ENCODE data around the gene ST7. TPM values are rescaled to one million over a fixed set of nuclear protein-coding genes. Genes with fewer than 3 reads are reported as not detected.

ST7 gene
- total RNA-seq, 1 experiment from 2014 or later: 12.9 TPM

DNA sequence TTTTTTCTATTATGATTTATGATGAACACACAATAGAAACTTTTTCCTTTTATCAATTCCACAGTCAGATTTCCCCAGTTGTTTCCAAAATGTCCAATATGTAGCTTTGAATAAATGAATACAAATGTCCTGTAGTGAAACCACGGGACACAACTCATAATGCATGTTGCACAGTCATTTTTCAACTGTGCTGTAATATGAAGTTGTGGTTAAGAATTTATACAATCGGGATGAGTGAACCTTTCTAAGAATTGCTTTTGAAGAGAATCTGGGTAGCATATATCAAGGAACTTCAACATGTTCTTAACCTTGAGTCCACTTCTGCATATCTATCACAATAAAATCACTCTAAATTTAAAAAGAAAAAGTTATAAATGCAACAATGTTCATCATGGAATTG lies 14.6 kb upstream of the ST7 start:
- no peak for DNase-seq
- no peak overlapping the region for H3K9ac ChIP-seq (ENCODE audit: extremely low read depth, insufficient read length, low read length)
- H3K27me3 ChIP-seq (ENCODE audit: insufficient read depth, low read length): no peaks in the 10 kb centered on the region
- H3K56ac ChIP-seq (ENCODE audit: insufficient read length, low read depth, low read length): no peak overlapping the region
- Mint-ChIP-seq H3K27ac (no peak overlapping the region), H3K4me3 (no peak overlapping the region), H3K27me3 (ENCODE audit: low read depth) (no peaks in the 10 kb centered on the region; the same call in 1 of the 2 replicates), H3K36me3 (ENCODE audit: insufficient read depth in 1 of 3, low read depth in 3 of 3) (no peaks in the 10 kb centered on the region), H3K4me1 (peaks cover 2 to 4% of the 10 kb centered on the region in 2 experiments; a peak in 2 of 4 replicates), H3K9me3 (no peaks in the 10 kb centered on the region)
- no peak overlapping the region for H2BK20ac ChIP-seq (ENCODE audit: low read depth, low read length, poor library complexity, severe bottlenecking)
- no peaks in the 10 kb centered on the region for H3K23me2 ChIP-seq (ENCODE audit: insufficient read length, low read depth, low read length, poor library complexity, severe bottlenecking)
- H3K4me2 ChIP-seq (ENCODE audit: insufficient read depth, insufficient read length, low read length): no peak overlapping the region
- H3K9me3 ChIP-seq (ENCODE audit: control insufficient read depth, low read depth, low read length): no peaks in the 10 kb centered on the region
- H3K14ac ChIP-seq (ENCODE audit: insufficient read depth, low read length): no peak overlapping the region
- H3K4ac ChIP-seq (ENCODE audit: low read depth, low read length): no peak overlapping the region
- WGBS (ENCODE audit: extremely low coverage, insufficient read length, low lambda C conversion rate): no CpG with 5 or more reads among the region's 2 CpGs
- no peak overlapping the region for H2AFZ ChIP-seq (ENCODE audit: low read length)
- no peak overlapping the region for H4K5ac ChIP-seq (ENCODE audit: insufficient read length, low read depth, low read length)
- no peak overlapping the region for H3K27ac ChIP-seq (ENCODE audit: insufficient read length, low read depth, low read length)
- no peak overlapping the region for H2BK120ac ChIP-seq (ENCODE audit: low read depth, low read length, poor library complexity, severe bottlenecking)
- no peak overlapping the region for H3K18ac ChIP-seq (ENCODE audit: insufficient read length, low read depth, low read length)
- H3K79me1 ChIP-seq (ENCODE audit: insufficient read depth, low read depth, low read length, poor library complexity, severe bottlenecking): no peaks in the 10 kb centered on the region
- H3T11ph ChIP-seq (ENCODE audit: low read length): no peak overlapping the region
- peaks cover 3% of the 10 kb centered on the region; the same call in 1 of the 2 replicates for H3K4me1 ChIP-seq (ENCODE audit: insufficient read depth, low read length)
- H3K23ac ChIP-seq (ENCODE audit: insufficient read length, low read depth, low read length): no peak overlapping the region
- TF ChIP-seq CTCF (conservative IDR thresholded peaks at IDR 0.05): no peak
- no peaks in the 10 kb centered on the region for H3K79me2 ChIP-seq (ENCODE audit: insufficient read depth, low read length)
- no peak overlapping the region for H2BK12ac ChIP-seq (ENCODE audit: insufficient read length, low read depth, low read length)
- H2AK5ac ChIP-seq (ENCODE audit: insufficient read length, low read length): no peak overlapping the region
- no peak overlapping the region for H2BK15ac ChIP-seq (ENCODE audit: low read depth, low read length)
- no peak overlapping the region for H4K91ac ChIP-seq (ENCODE audit: insufficient read length, low read depth, low read length)
- H2BK5ac ChIP-seq (ENCODE audit: insufficient read length, low read length): no peak overlapping the region
- no peak overlapping the region for H4K8ac ChIP-seq (replicated peaks; ENCODE audit: insufficient read length, low read depth, low read length)
- no peaks in the 10 kb centered on the region for H4K20me1 ChIP-seq (ENCODE audit: control insufficient read depth, insufficient read depth, insufficient read length)
